Astrocyte (in vitro differentiated cells and primary cell): ENCODE measurements around the gene STRN4.
"Not testable (repeated sequence)": the region's sequence is repeated elsewhere in the genome, so short reads cannot be mapped to it uniquely, and the experiment has no call there.

Source experiments
- EZH2 ChIP-seq: IDR thresholded peaks from 2 replicates; pipeline ENCODE4 v1.6.1; 2012; ENCODE audit warnings: mild to moderate bottlenecking, low read length, inconsistent platforms; ENCODE audit not compliant: insufficient read depth
- TF ChIP-seq, protein P1 (sequence below): IDR thresholded peaks from 2 replicates; pipeline ENCODE4 v1.5.1; 2011; ENCODE audit warnings: low read depth, mild to moderate bottlenecking, inconsistent platforms, low read length, moderate library complexity; ENCODE audit not compliant: insufficient read depth

DNA sequence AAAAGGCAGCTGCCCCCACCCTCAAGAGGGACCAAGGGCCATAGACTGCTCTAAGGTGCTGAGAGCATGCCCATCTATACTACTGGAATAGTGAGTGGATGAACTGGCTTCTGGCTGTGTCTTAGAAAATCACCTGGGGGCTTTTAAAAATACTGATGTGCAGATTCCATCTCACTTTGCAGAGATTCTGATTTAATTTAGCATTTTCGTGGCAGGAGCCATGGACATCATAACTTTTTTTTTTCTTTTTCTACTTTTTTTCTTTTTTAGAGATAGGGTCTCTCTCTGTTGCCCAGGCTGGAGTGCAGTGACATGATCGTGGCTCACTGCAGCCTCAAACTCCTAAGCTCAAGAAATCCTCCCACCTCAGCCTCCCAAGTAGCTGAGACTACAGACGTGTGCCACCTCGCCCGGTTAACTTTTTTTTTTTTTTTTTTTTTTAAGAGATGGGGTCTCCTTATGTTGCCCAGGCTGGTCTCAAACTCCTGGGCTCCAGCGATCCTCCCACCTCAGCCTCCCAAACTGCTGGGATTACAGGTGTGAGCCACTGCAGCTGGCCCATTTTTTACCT, 33.4 kb downstream of the STRN4 start:
- TF ChIP-seq, protein P1, sequence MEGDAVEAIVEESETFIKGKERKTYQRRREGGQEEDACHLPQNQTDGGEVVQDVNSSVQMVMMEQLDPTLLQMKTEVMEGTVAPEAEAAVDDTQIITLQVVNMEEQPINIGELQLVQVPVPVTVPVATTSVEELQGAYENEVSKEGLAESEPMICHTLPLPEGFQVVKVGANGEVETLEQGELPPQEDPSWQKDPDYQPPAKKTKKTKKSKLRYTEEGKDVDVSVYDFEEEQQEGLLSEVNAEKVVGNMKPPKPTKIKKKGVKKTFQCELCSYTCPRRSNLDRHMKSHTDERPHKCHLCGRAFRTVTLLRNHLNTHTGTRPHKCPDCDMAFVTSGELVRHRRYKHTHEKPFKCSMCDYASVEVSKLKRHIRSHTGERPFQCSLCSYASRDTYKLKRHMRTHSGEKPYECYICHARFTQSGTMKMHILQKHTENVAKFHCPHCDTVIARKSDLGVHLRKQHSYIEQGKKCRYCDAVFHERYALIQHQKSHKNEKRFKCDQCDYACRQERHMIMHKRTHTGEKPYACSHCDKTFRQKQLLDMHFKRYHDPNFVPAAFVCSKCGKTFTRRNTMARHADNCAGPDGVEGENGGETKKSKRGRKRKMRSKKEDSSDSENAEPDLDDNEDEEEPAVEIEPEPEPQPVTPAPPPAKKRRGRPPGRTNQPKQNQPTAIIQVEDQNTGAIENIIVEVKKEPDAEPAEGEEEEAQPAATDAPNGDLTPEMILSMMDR = not testable (repeated sequence)
- not testable (repeated sequence) for TF ChIP-seq EZH2
